GM21423 (cell line): ENCODE results near the gene FGF11.
"Not testable (repeated sequence)": the region's sequence is repeated elsewhere in the genome, so short reads cannot be mapped to it uniquely, and the experiment has no call there.

Experiments
- ATAC-seq: cut with Tn5 transposase; IDR thresholded peaks from one replicate; pipeline ENCODE4 v1.9.1; 2021; ENCODE audit warnings: mild to moderate bottlenecking, moderate library complexity; ENCODE audit not compliant: unreplicated experiment

Gene FGF11

GRCh38 chr17:7460850-7461660, 21.7 kb downstream of the FGF11 start:
- ATAC-seq: no peak

GRCh38 chr17:7462474-7463371, 23.4 kb downstream of the FGF11 start:
- ATAC-seq: no peak

GRCh38 chr17:7463372-7463846, 24.1 kb downstream of the FGF11 start:
- no peak for ATAC-seq

GRCh38 chr17:7464081-7464480, 24.8 kb downstream of the FGF11 start:
- no peak for ATAC-seq

- no peak for ATAC-seq
Measured at GRCh38 chr17:7465597-7466275, 26.4 kb downstream of the FGF11 start.

GRCh38 chr17:7466318-7466638, 27.0 kb downstream of the FGF11 start:
- ATAC-seq: no peak

GRCh38 chr17:7466639-7467341, 27.5 kb downstream of the FGF11 start:
- ATAC-seq: no peak

- ATAC-seq: no peak
Measured at GRCh38 chr17:7467498-7467897, 28.2 kb downstream of the FGF11 start.

GRCh38 chr17:7468290-7468689, 29.0 kb downstream of the FGF11 start:
- no peak for ATAC-seq

GRCh38 chr17:7468804-7469389, 29.6 kb downstream of the FGF11 start:
- no peak for ATAC-seq

- ATAC-seq: not testable (repeated sequence)
Measured at GRCh38 chr17:7469843-7470242, 30.5 kb downstream of the FGF11 start.

GRCh38 chr17:7470457-7470973, 31.2 kb downstream of the FGF11 start:
- not testable (repeated sequence) for ATAC-seq

- ATAC-seq: no peak
Measured at GRCh38 chr17:7471729-7472128, 32.4 kb downstream of the FGF11 start.

GRCh38 chr17:7474767-7475166, 35.5 kb downstream of the FGF11 start:
- ATAC-seq: not testable (repeated sequence)

GRCh38 chr17:7475764-7476422, 36.6 kb downstream of the FGF11 start:
- ATAC-seq: no peak

- ATAC-seq: no peak
Measured at GRCh38 chr17:7476494-7476893, 37.2 kb downstream of the FGF11 start.

- ATAC-seq: no peak
Measured at GRCh38 chr17:7476951-7477350, 37.6 kb downstream of the FGF11 start.

- ATAC-seq: no peak
Measured at GRCh38 chr17:7477392-7478275, 38.3 kb downstream of the FGF11 start.
